Measurements from ENCODE around the gene PSMC2.

DNA sequence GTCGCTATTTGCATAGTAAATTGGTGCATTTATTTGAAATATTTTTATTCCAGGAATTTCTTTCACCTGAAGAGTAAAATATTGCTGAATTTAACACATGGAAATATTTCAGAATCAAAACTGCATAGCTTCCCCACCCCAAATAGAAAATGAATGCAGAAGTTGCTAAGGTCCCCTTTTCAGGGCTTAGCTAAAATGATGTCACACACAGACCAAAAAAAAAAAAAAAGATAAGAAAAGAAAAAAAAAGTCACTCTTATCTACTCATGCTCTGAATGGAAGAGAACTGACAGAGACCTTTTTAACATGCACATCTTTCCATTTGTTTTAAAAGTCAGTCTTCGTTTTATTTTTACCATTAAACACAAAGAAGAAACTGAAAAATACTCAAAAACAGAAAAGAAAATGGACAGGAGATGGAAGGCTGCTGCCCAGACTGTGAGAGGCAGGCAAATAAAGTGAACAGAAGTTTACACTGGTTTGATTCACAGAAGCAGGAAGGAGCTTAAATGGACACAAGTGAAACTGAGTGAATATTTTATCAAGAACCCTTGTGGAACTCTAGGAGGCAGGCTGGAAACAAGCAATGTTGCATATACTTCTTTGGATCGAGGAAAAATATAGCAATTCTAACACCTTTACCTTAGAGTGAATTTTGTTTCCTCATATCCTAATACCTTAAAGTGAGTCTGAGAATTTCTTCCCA lies 32.0 kb downstream of the PSMC2 start:
- TF ChIP-seq POLR2A (IDR thresholded peaks at IDR 0.05; ENCODE audit: low read depth, low read length), result no peak
- TF ChIP-seq CTCF (conservative IDR thresholded peaks at IDR 0.05; ENCODE audit: low read depth, low read length), result no peak
- no peak for TF ChIP-seq MAZ (IDR thresholded peaks at IDR 0.05; ENCODE audit: borderline replicate concordance, low read depth, low read length)
- TF ChIP-seq USF2 (IDR thresholded peaks at IDR 0.05; ENCODE audit: low read depth, low read length), result no peak
- no peak for TF ChIP-seq BHLHE40 (IDR thresholded peaks at IDR 0.05; ENCODE audit: low read depth, low read length)
- TF ChIP-seq CHD1 (IDR thresholded peaks at IDR 0.05; ENCODE audit: low read depth, low read length), result no peak
- no peak for TF ChIP-seq FOS (IDR thresholded peaks at IDR 0.05; ENCODE audit: low read depth, low read length)
- TF ChIP-seq RFX5 (IDR thresholded peaks at IDR 0.05; ENCODE audit: low read depth, low read length), result no peak
- TF ChIP-seq MAFK (IDR thresholded peaks at IDR 0.05; ENCODE audit: low read depth, low read length), result no peak
- TF ChIP-seq MXI1 (IDR thresholded peaks at IDR 0.05; ENCODE audit: borderline replicate concordance, low read depth, low read length), result no peak
- no peak for TF ChIP-seq SMC3 (IDR thresholded peaks at IDR 0.05; ENCODE audit: low read depth, low read length)
- no peak for TF ChIP-seq RAD21 (IDR thresholded peaks at IDR 0.05; ENCODE audit: low read length)
- no peak for TF ChIP-seq RCOR1 (IDR thresholded peaks at IDR 0.05; ENCODE audit: insufficient replicate concordance, low read length)

All from IMR-90 (cell line).